ENCODE results near the gene ASB11. TPM values are rescaled to one million over a fixed set of nuclear protein-coding genes. Genes with fewer than 3 reads are reported as not detected.
A peak's percentile ranks its signal among the peaks of the same experiment; 100 is the strongest.

ASB11 gene
- total and polyA plus RNA-seq, 11 donors: 14.5 to 246 (median 89.5) TPM

DNA sequence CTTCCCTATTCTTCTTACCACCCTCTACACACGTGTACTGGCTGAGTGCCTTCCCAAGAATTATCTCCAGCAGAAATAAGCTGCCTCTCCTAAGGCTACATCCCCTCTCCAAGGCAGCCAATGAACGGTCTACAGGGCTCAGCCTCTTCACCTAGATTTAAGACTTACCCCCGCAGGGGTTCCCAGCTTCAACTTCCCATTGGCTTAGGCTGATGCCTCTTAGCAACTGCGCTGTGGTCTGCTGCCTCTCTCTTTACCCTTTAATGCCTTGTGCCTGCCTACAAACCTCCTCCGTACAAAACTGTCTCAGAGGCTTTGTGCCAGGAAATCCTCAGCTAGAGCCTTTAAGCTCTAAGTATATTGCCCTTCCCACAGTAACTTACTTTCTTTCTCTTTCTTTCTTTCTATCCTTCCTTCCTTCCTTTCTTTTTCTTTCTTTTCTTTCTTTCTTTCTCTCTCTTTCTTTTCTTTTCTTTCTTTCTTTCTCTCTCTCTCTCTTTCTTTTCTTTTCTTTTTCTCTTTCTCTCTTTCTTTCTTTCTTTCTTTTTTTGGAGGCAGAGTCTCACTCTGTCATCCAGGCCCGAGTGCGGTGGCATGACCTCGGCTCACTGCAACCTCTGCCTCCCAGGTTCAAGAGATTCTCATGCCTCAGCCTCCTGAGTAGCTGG, 35.0 kb upstream of the ASB11 start:
- intact Hi-C loops (cut with DNase I): loop anchor here in 2 of 10 donors (5.0 kb wide), 1 partner anchor 117 kb away; no protein-coding TSS in a partner anchor
- no peak for TF ChIP-seq POLR2A (IDR thresholded peaks at IDR 0.05)
- TF ChIP-seq, protein P1, sequence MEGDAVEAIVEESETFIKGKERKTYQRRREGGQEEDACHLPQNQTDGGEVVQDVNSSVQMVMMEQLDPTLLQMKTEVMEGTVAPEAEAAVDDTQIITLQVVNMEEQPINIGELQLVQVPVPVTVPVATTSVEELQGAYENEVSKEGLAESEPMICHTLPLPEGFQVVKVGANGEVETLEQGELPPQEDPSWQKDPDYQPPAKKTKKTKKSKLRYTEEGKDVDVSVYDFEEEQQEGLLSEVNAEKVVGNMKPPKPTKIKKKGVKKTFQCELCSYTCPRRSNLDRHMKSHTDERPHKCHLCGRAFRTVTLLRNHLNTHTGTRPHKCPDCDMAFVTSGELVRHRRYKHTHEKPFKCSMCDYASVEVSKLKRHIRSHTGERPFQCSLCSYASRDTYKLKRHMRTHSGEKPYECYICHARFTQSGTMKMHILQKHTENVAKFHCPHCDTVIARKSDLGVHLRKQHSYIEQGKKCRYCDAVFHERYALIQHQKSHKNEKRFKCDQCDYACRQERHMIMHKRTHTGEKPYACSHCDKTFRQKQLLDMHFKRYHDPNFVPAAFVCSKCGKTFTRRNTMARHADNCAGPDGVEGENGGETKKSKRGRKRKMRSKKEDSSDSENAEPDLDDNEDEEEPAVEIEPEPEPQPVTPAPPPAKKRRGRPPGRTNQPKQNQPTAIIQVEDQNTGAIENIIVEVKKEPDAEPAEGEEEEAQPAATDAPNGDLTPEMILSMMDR (IDR thresholded peaks at IDR 0.05): no peak
- DNase-seq: no peak

DNA sequence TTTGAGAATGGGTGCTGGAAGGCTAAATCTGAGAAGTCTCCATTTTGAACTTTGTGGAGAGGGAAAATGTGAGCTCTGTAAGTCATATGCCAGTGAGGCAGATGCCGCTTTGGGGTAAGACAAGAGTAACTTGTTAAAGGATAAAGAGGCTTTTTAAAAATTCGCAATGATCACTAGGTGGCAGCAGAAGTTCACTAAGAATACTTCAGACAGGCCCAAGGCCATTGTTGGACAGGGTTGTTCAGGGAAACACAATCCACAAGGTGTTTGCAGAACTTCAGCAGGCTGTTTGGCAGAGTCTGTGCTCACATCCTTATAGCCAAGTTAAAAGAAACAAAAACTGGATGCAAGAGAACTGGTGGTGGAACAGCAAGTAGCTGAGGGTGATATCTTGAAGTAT, 33.6 kb upstream of the ASB11 start:
- H3K36me3 ChIP-seq: peaks cover 0 to 18% (median 0%) of the 10 kb centered on the region in 9 donors
- H3K27me3 ChIP-seq: peaks cover 0 to 10% (median 0%) of the 10 kb centered on the region in 9 donors
- TF ChIP-seq POLR2A (IDR thresholded peaks at IDR 0.05): no peak
- TF ChIP-seq, protein P1 (IDR thresholded peaks at IDR 0.05): peak; percentile 33 to 61 (median 49)
- ATAC-seq: peak; percentile 76 to 88 (median 82)
- H3K9me3 ChIP-seq: no peaks in the 10 kb centered on the region
- intact Hi-C loops (cut with DNase I): loop anchor here in 9 of 10 donors (1.0 to 10.0 kb wide), 7 partner anchors 118 to 226 kb away; no protein-coding TSS in a partner anchor
- no peaks in the 10 kb centered on the region for H3K4me1 ChIP-seq
- peak in 4 of 5 donors; percentile 18 to 34 (median 27) for DNase-seq
- no peak overlapping the region for H3K27ac ChIP-seq
- WGBS, 4 donors: 20 to 28% (median 25%) methylated on average over 2 of the region's 2 CpGs
- H3K4me3 ChIP-seq: no peak overlapping the region

More for the DNA sequence above, 35.0 kb upstream of the ASB11 start:
- Histone ChIP-seq H3K4me1 (no peaks in the 10 kb centered on the region), H3K9me3 (no peaks in the 10 kb centered on the region), H3K27ac (peak overlapping the region in 1 of 12 donors; percentile 14), H3K27me3 (peaks cover 0 to 6% (median 0%) of the 10 kb centered on the region in 9 donors), H3K4me3 (no peak overlapping the region), H3K36me3 (peaks cover 0 to 17% (median 0%) of the 10 kb centered on the region in 9 donors)
- 65 to 80% (median 73%) methylated on average over 8 of the region's 8 CpGs for WGBS, 4 donors
- peak in 1 of 4 donors; percentile 27 for ATAC-seq

DNA sequence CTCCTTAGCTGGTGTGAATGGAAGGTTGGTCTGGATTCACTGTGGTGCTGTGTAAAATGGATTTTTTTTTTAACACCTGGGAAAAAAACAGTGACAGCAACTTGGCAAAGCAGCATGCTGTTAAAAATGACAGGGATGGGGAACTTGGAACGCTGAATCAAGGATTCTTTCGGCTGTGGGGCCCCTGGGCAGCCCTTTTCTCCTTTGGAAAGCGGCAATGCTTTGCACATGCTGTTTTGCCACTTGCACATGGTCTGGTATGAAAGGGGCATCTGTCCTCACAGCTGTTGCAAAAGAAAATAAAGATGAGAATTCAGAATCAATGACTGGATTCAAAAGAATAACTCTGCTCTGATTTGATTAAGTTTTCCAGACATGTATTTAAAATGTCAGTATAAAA, 30.5 kb upstream of the ASB11 start:
- H3K4me1 ChIP-seq: no peaks in the 10 kb centered on the region
- no peak for ATAC-seq
- intact Hi-C loops (cut with DNase I): loop anchor here in 8 of 10 donors (5.0 to 10.0 kb wide), 4 partner anchors 121 to 229 kb away; no protein-coding TSS in a partner anchor
- 72 to 86% (median 76%) methylated on average over 3 of the region's 3 CpGs for WGBS, 4 donors
- peaks cover 0 to 23% (median 0%) of the 10 kb centered on the region in 9 donors for H3K27me3 ChIP-seq
- TF ChIP-seq POLR2A (IDR thresholded peaks at IDR 0.05): no peak
- TF ChIP-seq, protein P1 (IDR thresholded peaks at IDR 0.05): no peak
- no peak overlapping the region for H3K4me3 ChIP-seq
- H3K36me3 ChIP-seq: peaks cover 0 to 18% (median 0%) of the 10 kb centered on the region in 9 donors
- no peak for DNase-seq
- no peaks in the 10 kb centered on the region for H3K9me3 ChIP-seq
- no peak overlapping the region for H3K27ac ChIP-seq

DNA sequence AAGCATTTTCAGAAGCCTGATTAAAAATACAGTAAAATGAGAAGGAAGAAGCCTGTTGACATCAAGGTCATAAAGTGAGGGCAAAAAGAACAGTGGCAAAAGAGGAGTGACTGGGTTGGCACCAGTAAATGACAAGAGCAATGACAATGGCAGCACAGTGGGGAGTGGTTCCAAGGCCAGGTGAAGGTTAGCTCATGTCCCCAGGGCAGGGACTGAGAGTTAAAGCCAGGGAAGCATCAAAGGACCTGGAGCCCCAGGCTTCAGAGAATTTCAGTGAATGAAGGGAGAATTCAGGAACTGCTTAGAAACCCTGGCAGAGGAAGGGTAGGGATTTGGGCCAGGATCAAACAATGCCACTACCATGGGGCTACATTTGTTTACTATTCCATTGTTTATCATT, 28.7 kb upstream of the ASB11 start:
- TF ChIP-seq, protein P1 (IDR thresholded peaks at IDR 0.05): no peak
- no peak for TF ChIP-seq POLR2A (IDR thresholded peaks at IDR 0.05)
- DNase-seq (no peak), ATAC-seq (no peak)
- H3K27ac ChIP-seq: no peak overlapping the region
- H3K36me3 ChIP-seq: peaks cover 0 to 18% (median 0%) of the 10 kb centered on the region in 9 donors
- H3K27me3 ChIP-seq: peaks cover 0 to 32% (median 0%) of the 10 kb centered on the region in 9 donors
- no peaks in the 10 kb centered on the region for H3K4me1 ChIP-seq
- no peaks in the 10 kb centered on the region for H3K9me3 ChIP-seq
- intact Hi-C loops (cut with DNase I): loop anchor here in 5 of 10 donors (10.0 kb wide), 2 partner anchors 221 to 231 kb away; no protein-coding TSS in a partner anchor
- no peak overlapping the region for H3K4me3 ChIP-seq
